ENCODE data around the gene OSBPL5.

OSBPL5 gene

DNA sequence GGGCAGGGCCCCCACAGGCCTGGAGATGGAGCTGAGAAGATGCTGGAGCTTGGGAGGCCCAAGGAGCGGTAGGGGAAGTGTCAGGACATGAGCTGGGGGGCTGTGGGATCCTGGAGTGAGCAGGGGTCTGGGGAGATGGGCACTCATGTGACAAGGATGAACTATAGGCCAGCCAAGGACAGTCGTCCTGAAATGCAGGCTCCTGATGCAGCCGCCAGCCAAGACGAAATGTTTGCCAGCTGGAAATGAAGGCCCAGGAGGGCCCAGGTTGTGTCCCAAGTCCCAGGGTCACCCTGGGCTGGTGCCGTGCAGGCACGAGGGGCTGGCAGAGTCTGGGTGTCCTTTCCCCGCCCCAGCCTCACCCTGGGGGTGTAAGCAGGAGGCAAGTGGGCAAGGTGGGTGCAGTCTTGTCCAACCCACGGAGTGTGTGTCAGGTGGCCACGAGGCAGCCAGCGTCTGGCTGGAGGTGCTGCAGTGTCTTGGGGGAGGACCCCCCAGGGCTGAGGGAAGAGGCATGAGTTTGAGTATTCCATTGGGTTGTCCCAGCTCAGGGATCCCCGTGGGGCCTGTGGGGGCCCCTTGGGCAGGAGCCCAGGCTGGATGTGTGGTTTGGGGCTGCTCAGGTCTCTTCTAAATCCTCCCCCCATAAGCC lies 32.1 kb upstream of the OSBPL5 start:
- no peak for DNase-seq

- DNase-seq, result no peak
Observed at GRCh38 chr11:3196161-3197043, 31.3 kb upstream of the OSBPL5 start.

DNA sequence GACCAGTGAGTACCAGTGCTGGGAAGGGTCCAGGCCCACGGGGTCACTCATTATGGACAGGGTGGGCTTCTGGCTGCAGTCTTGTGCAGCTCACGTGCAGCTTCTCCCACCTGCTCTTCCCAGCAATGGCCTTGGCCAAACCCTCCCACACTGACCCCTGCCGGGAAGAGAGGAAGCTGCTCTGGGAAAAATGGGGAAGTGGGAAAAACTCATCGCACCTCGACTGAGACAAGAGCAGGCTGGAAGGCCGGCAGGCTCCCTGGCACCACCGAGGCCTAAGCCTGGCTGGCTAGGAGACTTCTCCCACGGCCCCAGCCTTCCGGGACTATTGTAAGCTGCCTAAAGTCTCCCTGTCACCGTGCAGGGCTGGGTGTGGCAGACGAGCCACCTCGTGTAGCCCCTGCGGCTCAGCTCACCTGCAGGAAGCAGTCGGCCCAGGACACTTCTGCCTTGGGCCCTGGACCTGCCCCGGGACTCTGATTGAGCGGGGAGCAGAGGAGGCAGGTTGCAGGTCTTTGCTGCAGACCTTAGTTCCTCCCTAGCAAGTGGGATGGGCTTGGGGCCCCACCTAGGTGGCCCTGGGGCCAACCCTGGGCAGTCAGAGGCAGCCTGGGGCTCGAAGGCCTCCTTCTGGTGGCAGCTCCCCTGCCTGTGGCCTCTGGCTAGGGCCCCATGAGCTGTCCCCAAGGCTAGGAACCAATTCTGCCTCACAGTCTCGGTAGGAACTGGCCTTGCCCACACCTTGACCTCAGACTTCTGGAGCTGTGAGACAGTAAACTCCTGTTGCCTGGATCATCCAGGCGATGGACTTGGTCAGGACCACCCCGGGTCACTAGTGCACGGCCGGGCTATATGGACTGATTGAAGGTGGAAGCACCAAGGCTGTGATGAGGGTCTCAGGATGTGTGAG lies 30.4 kb upstream of the OSBPL5 start:
- no peak for DNase-seq

DNA sequence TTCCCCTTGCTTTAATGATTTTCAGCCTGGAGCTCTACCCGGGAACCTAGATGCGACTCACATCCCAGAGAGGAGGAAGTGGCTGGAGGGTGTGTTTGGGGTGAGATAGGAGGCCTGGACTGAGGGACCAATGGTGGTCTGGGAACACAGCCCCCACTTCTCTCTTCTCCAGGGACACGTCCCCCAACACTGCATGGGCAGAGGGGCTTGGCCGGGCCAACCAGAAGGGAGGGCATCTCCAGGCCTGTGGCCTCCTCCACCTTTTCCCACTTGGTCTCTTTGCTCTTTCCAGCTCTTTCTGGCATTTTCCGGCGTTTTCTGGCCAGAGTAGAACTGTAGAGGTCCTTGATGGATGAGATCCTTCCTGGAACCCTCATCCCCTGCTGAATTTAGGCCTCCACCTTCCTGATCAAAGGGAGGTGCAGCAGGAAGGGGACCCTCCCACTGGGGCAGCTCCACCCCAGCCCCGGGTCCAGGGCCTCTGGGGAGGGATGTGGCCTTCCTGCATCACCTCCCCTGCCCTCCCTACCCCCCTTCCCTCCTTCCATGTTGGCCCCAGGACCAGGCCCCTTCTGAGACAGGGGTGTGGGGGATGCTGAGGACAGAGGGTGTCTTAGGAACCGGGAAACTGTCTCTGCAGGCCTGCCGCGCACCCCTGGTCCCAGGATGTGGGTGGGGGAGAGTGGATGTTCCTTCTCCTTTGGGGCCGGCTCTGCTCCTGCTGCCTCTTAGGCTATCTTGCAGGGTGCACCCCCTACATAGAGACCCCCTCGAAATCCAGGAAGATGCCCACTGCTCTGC lies 29.1 kb upstream of the OSBPL5 start:
- no peak for DNase-seq

GRCh38 chr11:3193373-3194015 lies 28.4 kb upstream of the OSBPL5 start:
- no peak for DNase-seq

DNA sequence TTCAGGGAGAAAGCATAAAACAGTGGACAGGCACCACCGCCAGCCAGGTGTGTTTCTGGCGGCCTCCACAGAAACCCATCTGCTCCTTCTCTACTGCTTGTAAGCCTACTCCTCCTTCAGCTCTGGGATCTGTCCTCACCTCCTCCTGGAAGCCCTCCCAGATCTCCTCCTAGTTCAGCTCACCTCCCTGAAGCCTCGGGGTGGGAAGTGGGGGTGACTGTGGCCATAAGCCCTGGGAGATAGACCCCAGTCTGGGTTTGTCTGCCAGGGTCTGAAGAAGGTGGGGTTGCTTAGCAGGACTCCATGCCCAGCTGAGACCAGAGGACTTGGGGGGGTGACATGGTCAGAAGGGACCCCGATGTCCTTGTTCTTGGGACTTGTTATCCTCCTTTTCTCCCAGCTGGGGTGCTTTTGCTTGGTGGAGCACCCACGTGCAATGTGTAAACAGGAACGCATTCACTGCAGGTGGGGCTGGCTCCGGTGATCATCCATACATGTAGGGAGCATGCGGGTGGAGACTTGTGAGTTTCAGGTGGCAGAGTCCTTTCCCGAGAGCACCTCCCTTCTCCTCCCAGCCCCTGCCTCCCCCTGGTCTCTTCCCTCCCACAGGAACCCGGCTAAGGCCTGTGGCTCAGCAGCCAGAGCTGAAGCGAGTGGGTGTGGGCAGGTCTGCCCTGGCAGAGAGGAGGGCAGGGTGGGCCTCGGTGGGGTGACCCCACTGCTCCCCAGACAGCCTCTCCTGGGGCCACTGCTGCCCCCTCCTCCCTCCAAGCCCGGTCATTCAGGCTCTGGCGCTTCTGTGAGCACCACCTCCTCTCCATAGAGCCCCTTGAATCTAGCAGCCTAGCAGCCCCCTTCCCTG lies 27.6 kb upstream of the OSBPL5 start:
- DNase-seq, result no peak

DNA sequence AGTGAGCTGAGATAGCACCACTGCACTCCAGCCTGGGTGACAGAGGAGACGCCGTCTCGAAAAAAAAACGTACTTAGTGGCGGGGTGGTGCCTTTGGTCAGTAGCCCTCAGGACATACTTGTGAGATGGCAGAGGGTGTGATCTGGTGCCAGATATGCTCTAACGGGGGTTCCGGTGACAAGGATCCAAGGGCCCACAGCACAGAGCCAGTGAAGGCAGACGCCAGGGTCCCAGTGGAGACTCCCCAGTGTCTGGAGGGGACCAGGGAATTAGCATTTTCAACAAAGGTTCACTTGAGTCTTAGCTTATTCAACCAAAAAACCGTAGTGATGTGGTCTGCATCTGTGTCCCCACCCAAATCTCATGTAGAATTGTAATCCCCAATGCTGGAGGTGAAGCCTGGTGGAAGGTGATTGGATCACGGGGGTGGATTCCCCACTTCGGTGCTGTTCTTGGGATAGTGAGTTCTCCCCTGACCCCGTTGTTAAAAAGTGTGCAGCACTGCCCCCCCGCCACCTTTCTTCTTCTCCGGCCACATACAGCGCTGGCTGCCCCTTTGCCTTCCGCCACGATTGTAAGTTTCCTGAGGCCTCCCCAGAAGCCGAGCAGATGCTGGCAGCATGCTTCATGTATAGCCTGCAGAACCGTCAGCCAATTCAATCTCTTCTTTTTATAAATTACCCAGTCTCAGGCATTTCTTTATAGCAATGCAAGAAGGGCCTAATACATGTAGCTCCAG lies 26.6 kb upstream of the OSBPL5 start:
- DNase-seq, result no peak

- DNase-seq, result no peak
Observed at GRCh38 chr11:3190600-3190999, 25.5 kb upstream of the OSBPL5 start.

- DNase-seq, result no peak
Observed at GRCh38 chr11:3189886-3190583, 24.9 kb upstream of the OSBPL5 start.

DNA sequence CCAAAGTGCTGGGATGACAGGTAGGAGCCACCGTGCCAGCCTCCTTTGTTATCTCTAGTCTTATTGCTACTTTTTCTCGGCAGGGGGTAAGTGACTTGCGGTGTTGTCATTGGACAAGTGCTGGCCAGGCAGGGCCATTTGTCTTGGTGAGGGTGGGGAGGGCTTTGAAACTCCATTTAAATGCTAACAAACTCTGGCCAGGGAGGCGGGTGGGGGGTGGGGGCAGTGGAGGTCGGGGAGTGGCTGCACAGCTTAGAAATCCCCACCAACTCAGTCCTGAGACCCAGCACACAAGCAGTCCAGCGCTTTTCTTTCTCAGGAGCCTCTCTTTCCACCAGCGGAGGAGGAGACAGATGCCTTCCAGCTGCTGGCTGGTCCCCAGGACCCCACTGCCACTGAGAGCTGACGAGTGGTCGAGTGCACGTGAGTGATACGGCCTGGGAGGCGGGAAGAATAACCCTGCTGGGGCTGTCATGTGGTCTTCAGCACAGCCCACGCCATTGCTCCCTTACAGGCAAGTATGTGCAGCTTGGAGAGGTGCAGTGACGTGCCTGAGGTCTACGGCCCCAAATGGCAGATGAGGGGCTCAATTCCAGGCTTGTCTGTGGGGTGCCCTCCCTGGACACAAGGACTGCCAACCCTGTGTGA lies 24.2 kb upstream of the OSBPL5 start:
- no peak for DNase-seq

DNA sequence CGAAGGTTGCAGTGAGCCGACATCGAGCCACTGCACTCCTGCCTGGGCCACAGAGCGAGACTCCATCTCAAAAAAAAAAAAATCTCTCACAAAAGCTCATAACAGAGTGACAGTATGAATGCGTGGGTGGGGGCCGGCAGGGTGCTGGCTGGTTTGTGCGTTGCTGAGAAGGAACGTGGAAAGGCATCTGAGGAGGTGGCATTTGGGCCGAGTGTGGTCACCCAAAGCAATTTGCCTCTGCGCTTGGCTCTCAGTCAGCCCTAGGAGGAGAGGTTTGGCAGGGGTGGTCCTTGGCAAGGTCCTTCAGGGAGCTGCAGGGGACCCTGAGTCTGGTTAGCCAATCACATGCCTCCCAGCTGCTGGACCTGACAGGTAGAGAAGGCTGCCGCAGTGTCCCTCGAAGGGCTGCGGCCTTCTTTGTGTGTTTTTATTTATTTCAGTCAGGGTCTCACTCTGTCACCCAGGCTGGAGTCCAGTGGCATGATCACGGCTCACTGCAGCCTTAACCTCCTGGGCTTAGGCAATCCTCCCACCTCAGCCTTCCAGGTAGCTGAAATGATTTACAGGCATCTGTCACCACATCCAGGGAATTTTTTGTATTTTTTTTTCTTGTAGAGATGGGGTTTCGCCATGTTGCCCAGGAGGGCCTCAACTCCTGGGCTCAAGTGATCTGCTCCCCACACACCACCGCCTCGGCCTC lies 23.5 kb upstream of the OSBPL5 start:
- no peak for DNase-seq

- no peak for DNase-seq
Observed at GRCh38 chr11:3186166-3186953, 21.2 kb upstream of the OSBPL5 start.

DNA sequence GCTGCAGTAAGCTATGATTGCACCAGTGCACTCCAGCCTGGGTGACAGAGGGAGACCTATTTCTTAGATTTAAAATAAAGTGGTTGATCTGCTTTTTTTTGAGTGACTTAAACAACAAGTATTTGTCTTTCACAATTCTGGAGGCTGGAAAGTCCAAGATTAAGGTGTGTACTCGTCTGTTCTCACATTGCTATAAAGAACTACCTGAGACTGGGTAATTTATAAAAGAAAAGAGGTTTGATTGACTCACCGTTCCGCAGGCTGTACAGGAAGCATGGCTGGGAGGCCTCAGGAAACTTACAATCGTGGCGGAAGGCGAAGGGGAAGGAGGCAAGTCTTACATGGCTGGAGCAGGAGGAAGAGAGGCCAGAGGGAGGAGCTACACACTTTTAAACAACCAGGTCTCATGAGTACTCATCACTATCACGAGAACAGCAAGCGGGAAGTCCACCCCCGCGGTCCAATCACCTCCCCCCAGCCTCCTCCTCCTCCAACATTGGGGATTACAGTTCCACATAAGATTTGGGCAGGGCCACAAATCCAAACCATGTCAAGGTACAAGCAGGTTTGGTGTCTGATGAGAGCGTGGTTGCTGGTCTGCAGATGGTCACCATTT lies 19.7 kb upstream of the OSBPL5 start:
- no peak for DNase-seq

GRCh38 chr11:3183523-3183922 lies 18.4 kb upstream of the OSBPL5 start:
- no peak for DNase-seq

DNA sequence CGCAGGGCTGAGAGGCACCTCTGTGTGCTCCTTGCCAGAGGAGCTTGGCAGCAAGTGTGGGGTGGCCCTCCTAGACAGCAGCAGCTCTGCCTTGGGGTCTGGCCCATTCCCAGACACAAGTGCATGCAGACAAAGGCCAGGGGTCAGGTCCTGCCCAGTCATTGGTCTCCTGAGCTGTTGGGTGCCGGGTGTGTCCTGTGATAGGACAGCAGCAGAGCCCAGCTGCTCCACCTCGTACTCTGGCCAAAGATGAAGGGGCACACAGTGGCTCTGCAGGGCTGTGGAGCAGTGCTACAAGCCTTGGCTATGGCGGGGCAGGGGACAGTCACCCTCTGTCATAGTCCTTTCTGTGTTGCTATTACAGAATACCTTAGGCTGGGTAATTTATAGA lies 17.3 kb upstream of the OSBPL5 start:
- no peak for DNase-seq

- DNase-seq, result no peak
Observed at GRCh38 chr11:3181725-3182461, 16.8 kb upstream of the OSBPL5 start.
